Posterior cingulate gyrus (tissue), 11 donors: ENCODE measurements around the gene SLC6A3.
A peak's percentile ranks its signal among the peaks of the same experiment; 100 is the strongest.

Experiments used
- DNase-seq, 10 donors: peaks; one replicate each; pipeline versions ENCODE4 v3.0.0 to v3.0.0-alpha.2; 2020 to 2021; ENCODE audit warnings: mixed read lengths in 3 of 10
- intact Hi-C: fragments of 100-400 bp; cut with DNase I; formaldehyde crosslinking; loops from one replicate; pipeline ENCODE4 v1.15.1; 2023

SLC6A3 gene

DNA sequence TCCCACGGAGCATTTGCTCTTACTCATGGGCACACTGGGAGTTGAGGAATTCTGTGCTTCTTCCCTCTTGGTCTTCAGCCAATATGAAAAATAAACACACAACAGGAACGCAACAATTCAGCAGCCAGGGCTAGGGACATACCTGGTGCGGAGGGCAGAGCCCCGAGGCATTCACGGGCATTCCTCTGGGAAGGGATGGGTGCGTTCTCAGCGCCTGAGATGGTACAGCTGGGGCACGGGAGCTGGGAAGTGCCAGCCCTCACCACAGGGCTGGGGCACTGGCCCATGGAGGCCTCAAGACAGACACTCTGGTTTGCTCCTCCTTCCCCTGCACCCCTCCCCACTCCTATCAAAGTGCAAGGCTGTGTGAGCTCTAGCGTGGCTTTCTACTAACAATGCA, 2.1 kb downstream of the SLC6A3 start:
- no peak for DNase-seq
- intact Hi-C loops, result no loop called here

DNA sequence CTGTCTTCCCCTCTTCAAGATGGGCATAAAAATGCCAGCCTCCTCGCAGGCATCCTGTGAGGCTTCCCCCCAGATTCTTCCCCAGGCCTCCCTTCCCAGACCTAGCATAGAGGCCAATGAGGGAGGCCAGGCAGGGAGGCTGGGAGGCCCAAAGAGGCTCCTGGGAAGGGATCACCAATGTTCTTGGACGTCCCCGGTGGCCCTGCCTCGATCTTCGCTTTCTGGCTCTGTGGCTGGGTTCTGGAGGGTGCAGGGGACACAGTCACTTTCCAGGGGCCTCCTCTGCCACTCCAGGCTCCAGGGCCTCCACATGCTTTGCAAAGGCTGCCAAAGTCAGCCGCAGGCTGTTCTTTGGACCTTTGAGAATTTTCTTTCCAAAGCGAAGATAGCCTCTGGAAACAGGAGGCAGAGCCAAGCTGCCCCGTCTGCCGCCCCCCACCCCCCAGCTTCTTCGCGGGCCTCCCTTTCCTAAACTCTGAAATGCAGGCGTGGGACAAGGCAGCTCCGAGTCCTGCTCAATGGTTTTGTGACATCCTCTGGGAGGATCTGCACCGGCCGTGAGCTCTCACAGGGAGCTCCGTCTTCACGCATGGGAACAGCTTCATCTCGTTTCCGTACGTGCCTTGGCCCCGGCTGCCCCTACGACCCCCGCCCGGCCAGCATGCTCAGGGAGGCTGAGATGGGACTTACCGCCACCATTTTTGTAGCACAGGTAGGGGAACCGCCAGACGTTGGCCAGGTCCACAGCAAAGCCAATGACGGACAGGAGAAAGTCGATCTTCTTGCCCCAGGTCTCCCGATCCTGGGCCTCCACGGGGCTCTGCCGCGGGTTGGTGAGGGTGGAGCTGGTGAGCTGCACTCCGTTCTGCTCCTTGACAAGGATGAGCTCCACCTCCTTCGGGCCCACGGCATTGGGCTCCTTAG, 2.8 kb downstream of the SLC6A3 start:
- peak in 1 of 10 donors; percentile 55 for DNase-seq
- intact Hi-C loops, result no loop called here

DNA sequence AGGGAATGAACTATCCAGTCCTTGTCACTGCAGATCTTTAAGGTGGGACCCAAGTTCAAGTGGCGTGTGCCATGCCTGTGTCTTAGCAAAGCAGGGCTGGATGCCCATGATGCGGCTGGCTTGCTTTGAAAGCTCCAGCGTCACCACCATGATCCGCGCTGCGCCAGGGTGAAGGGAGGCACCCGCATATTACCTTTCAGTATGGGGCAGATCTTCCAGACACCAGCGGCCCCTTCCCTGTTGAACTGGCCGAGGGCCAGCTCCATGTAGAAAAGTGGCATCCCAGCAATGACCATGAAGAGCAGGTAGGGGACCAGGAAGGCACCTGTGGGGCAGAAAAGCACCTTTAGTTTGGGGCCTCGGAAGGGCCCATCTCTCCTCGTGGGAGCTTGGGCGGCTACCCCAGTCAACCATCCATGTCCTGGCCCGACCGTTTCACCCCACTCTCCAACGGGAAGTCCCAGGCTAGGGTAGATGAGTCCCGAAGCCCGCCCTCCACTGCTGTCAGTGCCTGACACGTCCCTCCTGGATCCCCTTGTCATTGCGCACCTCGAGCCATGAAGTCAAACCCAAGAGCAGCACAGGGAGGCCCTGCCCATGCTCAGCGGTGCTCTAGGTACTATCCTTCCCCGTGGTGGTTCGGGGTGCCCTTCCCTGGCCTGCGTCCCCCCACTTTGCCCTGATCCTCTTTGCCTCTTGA, 3.9 kb downstream of the SLC6A3 start:
- peak in 1 of 10 donors; percentile 71 for DNase-seq

DNA sequence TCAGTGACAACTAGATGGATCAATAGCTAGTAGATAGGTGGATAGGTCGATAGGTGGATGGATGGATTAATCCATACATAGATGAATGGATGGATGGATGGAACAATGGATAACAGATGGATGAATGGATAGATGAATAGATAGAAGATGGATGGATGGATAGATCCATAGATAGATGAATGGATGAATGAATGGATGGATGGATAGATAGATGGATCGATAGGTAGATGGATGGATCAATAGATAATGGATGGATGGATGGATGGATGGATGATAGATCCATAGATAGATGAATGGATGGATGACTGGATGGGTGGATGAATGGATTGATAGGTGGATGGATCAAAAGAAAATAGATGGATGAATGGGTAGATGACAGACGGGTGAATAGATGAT, 5.1 kb downstream of the SLC6A3 start:
- intact Hi-C loops, result no loop called here
- no peak for DNase-seq

More for the DNA sequence above, 3.9 kb downstream of the SLC6A3 start:
- intact Hi-C loops, result no loop called here

DNA sequence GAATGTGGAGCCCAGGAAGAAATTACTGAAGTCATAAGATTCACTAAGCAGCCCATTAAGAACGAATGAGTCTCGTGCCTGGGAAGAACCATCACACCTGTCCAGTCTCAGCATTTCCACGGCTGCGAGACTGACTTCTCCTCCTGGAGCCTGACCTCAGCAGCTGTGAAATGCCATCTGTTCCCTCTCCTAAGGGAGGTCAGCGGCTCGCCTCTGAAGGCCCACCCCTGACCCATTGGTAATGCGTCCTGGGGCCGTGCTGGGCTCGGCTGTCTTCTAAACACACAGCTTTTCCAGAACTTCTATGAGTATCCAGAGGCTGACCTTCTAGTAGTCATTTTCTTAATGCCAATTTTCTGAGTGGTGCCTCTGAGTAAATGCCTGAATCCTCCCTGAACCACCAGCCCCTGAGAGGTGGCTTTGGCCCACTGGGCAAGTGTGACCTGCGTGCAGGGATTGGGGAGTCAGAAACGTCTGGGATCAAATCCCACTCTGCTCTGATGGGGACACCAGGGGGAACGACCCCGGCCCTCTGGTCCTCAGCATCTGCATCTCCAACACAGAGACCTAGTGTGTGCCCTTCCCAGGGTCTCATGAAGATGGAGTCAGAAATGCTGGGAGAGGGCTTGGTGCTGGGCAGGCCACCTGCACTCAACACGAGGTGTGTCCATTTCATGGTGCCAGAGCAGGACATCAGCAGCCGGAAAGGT, 5.7 kb downstream of the SLC6A3 start:
- intact Hi-C loops, result no loop called here
- peak in 1 of 10 donors; percentile 77 for DNase-seq

DNA sequence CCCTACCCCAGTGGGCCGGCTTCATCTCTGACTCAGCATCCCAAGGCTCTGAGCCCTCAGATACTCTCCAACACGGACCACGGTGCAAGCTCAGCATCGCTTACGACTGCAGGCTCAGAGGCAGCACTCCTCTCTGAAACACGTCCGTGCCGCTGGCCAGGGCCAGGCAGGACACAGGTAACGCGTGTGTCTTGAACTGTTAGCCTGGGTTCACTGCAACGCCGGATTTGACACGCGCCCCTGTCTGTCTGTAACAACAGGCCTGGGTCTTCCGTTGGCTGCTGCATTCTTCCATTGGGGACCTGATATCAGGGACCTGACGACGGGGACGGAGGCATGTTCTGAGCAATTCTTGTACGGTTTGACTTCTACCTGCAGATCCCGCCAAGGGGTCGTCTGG, 6.4 kb downstream of the SLC6A3 start:
- peak in 1 of 10 donors; percentile 33 for DNase-seq
- intact Hi-C loops, result no loop called here

DNA sequence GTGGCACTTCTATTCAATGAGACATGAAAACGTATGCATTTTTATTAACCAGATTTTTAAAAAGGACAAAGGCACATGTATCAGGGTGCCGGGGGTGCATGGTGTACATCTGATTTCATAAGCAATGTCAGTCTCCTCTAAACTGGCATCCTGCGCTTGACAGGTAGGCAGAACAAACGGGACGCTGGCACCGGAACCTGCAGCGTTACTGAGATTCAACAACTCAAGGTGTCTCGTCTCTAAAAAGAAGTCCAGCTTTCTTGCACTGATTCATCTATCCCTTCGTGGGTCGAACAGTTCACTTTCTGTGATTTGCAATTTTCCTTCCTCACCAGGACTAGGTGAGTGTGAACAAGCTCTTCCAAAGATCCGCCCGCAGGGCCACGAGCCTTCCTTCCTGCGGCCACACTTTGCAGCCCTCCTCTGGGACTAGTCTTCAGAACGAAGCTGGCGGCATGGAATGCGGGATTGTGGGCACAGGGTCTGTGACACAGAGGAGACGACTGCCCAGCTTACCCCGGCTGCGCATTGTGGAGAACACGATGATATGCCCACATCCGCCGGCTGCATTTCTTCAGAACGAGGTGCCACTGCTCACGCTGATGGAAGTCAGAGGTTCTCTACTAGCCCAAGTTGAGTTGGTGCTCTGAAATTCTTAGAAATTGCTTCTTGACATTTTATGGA, 7.2 kb downstream of the SLC6A3 start:
- intact Hi-C loops, result no loop called here
- no peak for DNase-seq

DNA sequence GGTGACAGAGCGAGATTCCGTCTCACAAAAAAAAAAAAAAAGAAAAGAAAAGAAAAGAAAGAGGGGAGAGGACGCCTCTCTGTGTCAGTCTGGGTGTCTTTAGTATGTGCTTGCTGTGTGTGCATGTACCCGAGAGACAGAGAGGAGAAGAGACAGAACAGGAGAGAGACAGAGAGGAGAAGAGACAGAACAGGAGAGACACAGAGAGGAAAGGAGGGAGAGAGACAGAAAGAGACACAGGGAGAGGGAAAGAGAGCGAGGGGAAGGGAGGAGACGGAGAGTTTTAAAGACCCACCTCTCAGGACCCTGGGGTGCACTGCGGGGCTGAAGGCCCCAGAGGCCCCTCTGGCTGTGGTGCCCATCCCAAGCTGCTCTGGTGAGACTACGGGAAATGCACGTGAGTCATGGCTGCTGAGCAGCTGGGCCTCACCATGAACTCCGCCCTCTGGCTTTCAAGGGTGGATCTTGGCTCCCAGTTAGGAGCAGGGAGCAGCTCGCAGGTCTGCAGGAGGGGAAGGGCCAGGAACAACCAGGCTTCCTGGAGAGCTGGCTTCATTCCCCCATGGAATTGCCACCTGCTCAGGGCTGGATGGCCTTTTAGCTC, 7.9 kb downstream of the SLC6A3 start:
- DNase-seq, result no peak
- intact Hi-C loops, result no loop called here

DNA sequence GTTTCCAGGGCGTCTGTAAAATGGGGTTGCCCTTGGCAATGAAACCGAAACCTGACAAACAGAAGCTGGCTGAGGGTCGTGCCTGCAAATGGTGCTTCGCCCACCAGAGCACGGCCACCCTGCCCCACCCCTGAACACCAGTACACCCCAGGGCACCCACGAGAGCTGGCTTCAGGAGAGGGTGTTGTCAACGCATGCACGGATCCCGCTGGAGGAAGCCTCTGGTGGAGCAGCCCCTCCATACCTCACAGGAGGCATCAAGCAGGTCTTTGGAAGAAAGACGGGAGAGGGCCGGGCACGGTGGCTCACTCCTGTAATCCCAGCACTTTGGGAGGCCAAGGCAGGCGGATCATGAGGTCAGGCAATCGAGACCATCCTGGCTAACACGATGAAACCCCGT, 8.6 kb downstream of the SLC6A3 start:
- intact Hi-C loops, result no loop called here
- DNase-seq, result no peak

DNA sequence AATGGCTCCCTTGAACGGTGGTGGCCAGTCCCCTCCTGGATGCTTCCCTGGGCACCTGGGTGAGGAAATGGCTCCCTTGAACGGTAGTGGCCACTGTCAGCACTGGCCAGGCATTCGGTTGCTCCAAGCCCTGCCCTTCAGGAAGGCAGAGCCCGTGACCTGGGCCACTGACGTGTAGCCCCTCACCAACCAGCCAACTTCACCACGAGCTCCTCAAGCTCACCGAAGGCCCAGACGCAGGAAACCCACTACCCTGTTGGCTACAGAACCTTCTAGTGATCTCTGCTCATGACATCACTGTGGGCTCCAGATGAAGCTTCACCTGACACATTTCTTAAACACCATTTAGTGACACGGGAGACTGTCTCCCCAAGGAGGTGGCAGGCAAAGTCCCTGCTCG, 9.2 kb downstream of the SLC6A3 start:
- intact Hi-C loops, result no loop called here
- DNase-seq, result peak in 1 of 10 donors; percentile 32

DNA sequence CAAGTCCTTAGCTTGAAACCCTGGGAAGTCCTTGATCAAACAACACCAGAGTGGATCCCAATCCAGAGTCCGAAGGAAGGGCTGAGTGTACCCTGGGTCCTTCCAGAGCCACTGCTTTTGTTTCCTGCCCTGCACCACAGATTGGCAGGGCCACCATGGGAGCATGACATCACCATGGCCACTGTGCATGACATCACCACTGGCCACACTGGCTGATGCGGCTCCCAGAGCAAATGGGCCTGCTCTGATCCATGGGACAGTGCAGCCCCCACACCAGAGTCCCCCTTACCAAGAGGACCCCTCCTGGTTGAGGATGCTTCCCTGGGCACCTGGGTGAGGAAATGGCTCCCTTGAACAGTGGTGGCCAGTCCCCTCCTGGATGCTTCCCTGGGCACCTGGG, 9.9 kb downstream of the SLC6A3 start:
- intact Hi-C loops, result no loop called here
- peak in 1 of 10 donors; percentile 29 for DNase-seq

DNA sequence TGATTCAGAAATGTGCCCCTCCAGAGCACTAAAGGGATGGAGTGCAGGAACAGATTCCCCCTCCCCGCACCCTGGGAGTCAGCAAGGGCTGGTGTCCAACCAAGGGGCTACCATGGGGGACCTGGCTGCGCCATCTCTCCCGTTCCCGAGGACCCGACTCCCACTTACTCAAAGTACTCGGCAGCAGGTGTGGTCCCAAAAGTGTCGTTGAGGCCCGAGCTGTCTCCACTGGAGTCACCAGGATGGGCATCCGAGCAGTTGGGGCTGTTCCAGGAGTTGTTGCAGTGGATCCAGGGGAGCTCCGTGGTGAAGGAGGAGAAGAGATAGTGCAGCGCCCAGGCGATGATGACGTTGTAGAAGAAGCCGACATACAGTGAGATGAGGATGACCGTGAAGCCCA, 12.9 kb downstream of the SLC6A3 start:
- DNase-seq, result peak in 4 of 10 donors; percentile 5 to 77 (median 58)
- intact Hi-C loops, result no loop called here

DNA sequence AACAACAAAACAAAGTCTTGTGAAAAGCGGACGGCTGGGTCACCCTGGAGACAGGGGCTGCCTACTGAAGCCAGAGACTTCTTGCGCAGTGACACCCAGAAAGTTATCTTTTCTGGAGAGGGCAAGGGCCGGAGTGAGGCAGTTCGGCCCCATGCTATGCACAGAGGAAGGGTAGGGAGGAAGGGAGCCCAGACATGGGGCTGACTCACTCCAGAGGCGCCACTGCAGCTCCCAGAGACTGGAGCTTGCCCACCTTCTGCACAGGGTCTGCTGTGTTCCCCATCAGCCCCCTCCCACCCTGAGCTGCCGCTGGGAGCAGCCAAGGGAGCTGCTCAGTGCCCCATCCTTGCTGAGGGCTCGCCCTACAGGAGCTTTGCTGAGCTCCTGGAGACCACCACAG, 13.3 kb downstream of the SLC6A3 start:
- DNase-seq, result peak in 2 of 10 donors; percentile 3 to 57
- intact Hi-C loops, result no loop called here

DNA sequence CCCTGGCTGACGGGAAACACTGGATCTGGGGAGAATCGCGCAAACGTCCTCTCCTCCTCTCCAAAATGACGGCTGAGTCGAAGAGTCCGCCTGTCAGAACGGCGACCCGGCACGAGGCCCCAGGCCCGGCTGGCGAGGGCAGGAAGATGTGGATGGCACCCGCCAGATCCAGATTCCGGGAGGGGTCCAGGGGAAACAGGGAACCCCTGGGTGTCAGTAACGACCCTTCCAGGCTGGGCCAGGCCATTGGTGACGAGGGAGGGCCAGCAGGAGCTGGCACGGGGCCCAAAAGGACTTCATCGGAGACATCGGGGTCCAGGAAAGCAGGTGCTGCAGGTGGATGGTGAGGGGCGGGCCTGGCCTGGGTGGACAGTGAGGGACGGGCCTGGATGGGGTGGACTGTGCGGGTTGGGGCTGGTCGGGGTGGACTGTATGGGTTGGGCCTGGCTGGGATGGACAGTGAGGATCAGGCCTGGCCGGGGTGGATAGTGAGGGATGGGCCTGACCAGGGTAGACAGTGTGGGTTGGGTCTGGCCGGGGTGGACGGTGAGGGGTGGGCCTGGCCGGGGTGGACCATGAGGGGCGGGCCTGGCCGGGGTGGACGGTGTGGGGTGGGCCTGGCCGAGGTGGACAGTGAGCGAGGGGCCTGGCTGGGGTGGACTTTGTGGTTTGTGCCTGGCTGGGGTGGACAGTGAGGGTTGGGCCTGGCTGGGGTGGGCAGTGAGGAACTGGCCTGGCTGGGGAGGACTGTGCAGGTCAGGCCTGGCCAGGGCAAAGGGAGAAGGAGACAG, 14.0 kb downstream of the SLC6A3 start:
- intact Hi-C loops, result no loop called here
- DNase-seq, result peak in 5 of 10 donors; percentile 8 to 84 (median 66)

DNA sequence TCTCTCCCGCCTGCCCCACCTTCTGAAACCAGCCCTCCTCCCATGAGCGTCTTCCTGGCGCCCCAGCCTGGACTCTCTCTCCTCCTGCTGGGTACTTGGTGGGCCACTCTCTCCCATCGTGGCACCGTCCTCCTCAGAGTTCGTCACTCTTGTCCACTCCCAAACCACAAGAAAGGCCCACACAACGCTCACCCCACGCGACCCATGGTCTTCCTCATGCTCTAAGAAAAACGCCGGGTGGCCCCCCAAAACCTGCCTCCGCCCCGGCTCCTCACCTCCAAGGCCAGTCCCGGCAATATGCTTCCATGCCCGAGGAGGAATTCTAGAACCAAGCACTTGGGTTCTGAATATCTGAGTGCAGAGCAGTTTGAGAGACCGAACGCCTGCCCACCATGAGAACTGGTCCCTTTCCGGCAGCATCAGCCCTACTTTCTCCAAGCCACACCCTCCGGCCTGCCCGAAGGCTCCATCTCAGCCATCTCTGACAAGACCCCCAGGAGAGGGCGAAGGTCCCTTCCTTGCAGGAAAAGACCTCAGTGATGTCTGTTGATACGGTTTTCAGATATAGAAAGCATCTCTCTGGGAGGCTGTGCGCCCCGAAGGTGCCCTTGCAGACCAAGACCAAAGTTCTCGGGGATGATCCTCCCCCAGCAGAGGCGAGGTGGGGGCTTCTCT, 15.0 kb downstream of the SLC6A3 start:
- intact Hi-C loops, result no loop called here
- peak in 4 of 10 donors; percentile 7 to 73 (median 44) for DNase-seq

DNA sequence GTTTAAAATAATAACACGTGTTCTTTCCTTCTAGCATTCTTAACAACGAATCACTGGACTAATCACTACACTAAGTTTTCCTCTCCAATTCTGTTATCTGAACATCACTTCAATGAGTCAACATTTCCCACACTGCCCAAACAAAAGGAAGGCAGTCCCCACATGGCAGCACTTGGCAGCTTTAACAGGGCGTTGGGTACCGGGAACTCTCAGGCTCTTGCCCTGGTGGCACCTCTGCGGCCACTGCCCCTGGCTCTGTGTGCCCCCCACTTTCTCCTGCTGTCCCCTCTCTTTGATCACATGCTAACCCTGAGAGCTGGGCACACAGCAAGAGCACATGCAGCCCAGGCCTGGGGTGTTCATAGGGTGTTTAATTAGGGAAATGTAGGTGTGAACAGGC, 15.7 kb downstream of the SLC6A3 start:
- DNase-seq, result peak in 3 of 10 donors; percentile 25 to 42 (median 26)
- intact Hi-C loops, result no loop called here

DNA sequence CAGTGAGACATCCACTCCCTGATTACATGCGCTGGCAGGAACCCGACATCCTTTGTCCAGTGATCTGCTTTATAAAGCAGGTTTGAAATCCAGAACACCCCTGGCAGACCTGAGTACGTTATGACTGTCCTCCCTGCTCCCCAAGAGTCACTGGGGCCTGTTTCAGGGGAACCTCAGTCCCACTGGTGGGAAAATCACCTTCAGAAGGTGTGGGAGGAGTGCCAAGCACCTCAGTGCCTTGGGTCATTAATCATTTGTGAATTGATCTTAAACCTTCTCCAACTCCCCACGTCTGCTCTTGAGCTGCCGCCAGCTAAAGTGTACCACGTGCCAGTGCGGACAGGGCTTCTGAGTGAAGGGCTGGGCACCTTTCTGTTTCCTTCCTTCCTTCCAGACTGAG, 16.2 kb downstream of the SLC6A3 start:
- intact Hi-C loops, result no loop called here
- peak in 3 of 10 donors; percentile 30 to 49 (median 47) for DNase-seq

DNA sequence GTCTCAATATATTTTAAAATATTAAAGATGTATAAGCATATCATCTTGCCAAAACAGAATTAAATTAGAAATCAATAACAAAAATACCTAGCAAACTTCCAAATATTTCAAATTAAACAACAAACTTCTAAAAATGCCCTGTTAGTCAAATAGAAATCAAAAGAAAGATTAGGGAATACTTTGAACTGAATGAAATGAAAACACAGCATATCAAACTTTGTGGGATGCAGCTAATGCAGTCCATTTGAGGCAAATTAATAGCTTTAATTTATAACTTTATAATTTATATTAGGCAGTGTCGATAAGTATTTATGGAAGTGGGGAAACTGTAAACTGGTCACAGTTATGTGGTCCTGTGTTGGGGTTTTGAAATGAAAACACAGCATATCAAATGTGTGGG, 17.1 kb downstream of the SLC6A3 start:
- DNase-seq, result no peak
- intact Hi-C loops, result no loop called here

DNA sequence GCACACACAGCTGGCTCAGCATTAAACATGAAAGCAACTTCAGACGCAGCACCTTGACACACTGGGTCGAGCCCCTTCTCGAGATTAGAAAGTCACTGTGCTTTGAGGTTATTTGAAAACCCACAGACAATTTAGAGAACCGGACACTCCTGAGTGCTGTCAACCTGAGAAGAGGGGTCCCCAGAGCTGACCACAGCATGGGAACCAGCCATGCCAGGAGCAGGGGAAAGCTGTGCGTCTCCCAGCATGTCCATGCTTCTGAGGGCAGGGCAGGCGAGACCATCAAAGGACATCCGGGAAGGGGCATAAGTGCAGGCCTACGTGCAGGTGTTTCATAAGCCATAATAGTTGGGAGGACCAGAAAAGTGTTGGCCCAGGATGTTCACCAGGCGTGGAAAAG, 20.5 kb downstream of the SLC6A3 start:
- peak in 2 of 10 donors; percentile 50 to 71 for DNase-seq
- intact Hi-C loops, result no loop called here
